Measurements from ENCODE around the gene BCOR. TPM values are rescaled to one million over a fixed set of nuclear protein-coding genes. Genes with fewer than 3 reads are reported as not detected.

Gene BCOR
- total and polyA plus RNA-seq, 2 of the 13 experiments (the other 11 are each of a cell fraction or from before 2014, with no cell fraction given) = 14.3 to 15.2 TPM

DNA sequence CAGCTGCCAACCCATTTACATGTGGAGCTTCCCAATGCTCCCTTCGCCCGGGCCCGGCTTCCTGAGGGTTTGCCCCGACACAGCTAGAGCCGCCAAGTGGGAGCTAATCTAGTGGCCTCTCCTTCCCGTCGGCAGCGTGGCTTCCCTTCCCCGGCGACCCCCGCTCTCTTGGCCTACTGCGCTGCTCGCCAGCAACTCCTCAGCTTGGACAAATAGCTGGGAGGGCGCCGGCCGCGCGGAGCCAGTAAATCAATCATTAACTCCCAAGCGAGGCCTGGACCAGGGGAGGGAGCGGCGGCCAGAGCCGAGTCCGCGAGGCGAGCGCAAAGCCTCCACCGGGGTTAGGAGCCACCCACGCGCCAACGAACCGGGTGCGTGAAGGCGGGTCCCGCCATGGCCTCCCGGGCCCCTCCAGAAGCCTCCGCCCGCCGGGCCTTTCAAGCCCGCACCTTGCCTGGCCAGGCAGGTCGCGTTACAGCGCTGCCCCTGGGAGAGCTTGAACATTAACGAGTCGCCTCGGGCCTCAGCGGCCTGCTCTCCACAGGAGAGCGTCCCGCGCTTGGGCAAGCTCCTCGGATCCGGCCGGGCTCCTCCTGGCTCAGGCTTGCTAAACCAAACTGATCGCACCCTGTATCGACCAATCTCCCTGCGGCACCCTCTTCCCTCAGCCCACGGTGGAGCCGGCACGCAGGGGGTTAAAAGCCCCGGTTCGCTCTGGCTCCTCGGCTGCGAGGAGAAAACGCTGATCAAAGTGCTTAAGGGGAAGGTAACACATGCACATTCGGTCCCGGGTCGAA is 10.6 kb upstream of the BCOR start (continued):
- TF ChIP-seq, protein P1, sequence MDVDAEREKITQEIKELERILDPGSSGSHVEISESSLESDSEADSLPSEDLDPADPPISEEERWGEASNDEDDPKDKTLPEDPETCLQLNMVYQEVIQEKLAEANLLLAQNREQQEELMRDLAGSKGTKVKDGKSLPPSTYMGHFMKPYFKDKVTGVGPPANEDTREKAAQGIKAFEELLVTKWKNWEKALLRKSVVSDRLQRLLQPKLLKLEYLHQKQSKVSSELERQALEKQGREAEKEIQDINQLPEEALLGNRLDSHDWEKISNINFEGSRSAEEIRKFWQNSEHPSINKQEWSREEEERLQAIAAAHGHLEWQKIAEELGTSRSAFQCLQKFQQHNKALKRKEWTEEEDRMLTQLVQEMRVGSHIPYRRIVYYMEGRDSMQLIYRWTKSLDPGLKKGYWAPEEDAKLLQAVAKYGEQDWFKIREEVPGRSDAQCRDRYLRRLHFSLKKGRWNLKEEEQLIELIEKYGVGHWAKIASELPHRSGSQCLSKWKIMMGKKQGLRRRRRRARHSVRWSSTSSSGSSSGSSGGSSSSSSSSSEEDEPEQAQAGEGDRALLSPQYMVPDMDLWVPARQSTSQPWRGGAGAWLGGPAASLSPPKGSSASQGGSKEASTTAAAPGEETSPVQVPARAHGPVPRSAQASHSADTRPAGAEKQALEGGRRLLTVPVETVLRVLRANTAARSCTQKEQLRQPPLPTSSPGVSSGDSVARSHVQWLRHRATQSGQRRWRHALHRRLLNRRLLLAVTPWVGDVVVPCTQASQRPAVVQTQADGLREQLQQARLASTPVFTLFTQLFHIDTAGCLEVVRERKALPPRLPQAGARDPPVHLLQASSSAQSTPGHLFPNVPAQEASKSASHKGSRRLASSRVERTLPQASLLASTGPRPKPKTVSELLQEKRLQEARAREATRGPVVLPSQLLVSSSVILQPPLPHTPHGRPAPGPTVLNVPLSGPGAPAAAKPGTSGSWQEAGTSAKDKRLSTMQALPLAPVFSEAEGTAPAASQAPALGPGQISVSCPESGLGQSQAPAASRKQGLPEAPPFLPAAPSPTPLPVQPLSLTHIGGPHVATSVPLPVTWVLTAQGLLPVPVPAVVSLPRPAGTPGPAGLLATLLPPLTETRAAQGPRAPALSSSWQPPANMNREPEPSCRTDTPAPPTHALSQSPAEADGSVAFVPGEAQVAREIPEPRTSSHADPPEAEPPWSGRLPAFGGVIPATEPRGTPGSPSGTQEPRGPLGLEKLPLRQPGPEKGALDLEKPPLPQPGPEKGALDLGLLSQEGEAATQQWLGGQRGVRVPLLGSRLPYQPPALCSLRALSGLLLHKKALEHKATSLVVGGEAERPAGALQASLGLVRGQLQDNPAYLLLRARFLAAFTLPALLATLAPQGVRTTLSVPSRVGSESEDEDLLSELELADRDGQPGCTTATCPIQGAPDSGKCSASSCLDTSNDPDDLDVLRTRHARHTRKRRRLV (CRISPR knock-in tag; IDR thresholded peaks at IDR 0.05) = 0 out of 2 replicates have a peak, but pooled peaks have one; percentile 57
- TF ChIP-seq PHF21A (CRISPR knock-in tag; IDR thresholded peaks at IDR 0.05) = peak; percentile 77
- TF ChIP-seq, protein P2, sequence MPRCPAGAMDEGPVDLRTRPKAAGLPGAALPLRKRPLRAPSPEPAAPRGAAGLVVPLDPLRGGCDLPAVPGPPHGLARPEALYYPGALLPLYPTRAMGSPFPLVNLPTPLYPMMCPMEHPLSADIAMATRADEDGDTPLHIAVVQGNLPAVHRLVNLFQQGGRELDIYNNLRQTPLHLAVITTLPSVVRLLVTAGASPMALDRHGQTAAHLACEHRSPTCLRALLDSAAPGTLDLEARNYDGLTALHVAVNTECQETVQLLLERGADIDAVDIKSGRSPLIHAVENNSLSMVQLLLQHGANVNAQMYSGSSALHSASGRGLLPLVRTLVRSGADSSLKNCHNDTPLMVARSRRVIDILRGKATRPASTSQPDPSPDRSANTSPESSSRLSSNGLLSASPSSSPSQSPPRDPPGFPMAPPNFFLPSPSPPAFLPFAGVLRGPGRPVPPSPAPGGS (CRISPR knock-in tag; IDR thresholded peaks at IDR 0.05) = no peak
- no peak for TF ChIP-seq SATB2 (CRISPR knock-in tag; IDR thresholded peaks at IDR 0.05)
- TF ChIP-seq ATF7-NPFF (CRISPR knock-in tag; IDR thresholded peaks at IDR 0.05; ENCODE audit: low read depth) = no peak
- TF ChIP-seq ZFP90 (CRISPR knock-in tag; IDR thresholded peaks at IDR 0.05; ENCODE audit: borderline replicate concordance) = no peak
- peak; percentile 50; the same call in 1 of the 2 replicates for TF ChIP-seq ZC3H13 (CRISPR knock-in tag; IDR thresholded peaks at IDR 0.05)
- no peak for TF ChIP-seq ZNF792 (CRISPR knock-in tag; IDR thresholded peaks at IDR 0.05)
- TF ChIP-seq ZNF546 (CRISPR knock-in tag; conservative IDR thresholded peaks at IDR 0.05) = no peak
- no peak for TF ChIP-seq ZNF446 (CRISPR knock-in tag; IDR thresholded peaks at IDR 0.05)
- TF ChIP-seq MTA1 (CRISPR knock-in tag; IDR thresholded peaks at IDR 0.05; ENCODE audit: borderline replicate concordance) = peak; percentile 16; the same call in 1 of the 2 replicates
- TF ChIP-seq SETDB1 (CRISPR knock-in tag; IDR thresholded peaks at IDR 0.05; ENCODE audit: borderline replicate concordance) = no peak
- TF ChIP-seq, protein P3, sequence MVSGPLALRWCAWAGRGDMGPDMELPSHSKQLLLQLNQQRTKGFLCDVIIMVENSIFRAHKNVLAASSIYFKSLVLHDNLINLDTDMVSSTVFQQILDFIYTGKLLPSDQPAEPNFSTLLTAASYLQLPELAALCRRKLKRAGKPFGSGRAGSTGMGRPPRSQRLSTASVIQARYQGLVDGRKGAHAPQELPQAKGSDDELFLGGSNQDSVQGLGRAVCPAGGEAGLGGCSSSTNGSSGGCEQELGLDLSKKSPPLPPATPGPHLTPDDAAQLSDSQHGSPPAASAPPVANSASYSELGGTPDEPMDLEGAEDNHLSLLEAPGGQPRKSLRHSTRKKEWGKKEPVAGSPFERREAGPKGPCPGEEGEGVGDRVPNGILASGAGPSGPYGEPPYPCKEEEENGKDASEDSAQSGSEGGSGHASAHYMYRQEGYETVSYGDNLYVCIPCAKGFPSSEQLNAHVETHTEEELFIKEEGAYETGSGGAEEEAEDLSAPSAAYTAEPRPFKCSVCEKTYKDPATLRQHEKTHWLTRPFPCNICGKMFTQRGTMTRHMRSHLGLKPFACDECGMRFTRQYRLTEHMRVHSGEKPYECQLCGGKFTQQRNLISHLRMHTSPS (CRISPR knock-in tag; IDR thresholded peaks at IDR 0.05; ENCODE audit: low read depth) = no peak
- no peak for TF ChIP-seq ZNF354B (CRISPR knock-in tag; IDR thresholded peaks at IDR 0.05)
- TF ChIP-seq, protein P4, sequence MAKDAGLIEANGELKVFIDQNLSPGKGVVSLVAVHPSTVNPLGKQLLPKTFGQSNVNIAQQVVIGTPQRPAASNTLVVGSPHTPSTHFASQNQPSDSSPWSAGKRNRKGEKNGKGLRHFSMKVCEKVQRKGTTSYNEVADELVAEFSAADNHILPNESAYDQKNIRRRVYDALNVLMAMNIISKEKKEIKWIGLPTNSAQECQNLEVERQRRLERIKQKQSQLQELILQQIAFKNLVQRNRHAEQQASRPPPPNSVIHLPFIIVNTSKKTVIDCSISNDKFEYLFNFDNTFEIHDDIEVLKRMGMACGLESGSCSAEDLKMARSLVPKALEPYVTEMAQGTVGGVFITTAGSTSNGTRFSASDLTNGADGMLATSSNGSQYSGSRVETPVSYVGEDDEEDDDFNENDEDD (CRISPR knock-in tag; IDR thresholded peaks at IDR 0.05; ENCODE audit: borderline replicate concordance) = peak; percentile 12; the same call in 1 of the 2 replicates
- no peak for TF ChIP-seq ONECUT2 (CRISPR knock-in tag; IDR thresholded peaks at IDR 0.05)
- TF ChIP-seq FOXP1 (IDR thresholded peaks at IDR 0.05) = no peak
- no peak for TF ChIP-seq FOXP1 (CRISPR knock-in tag; IDR thresholded peaks at IDR 0.05)
